ENCODE results near the gene ENHO. TPM values are rescaled to one million over a fixed set of nuclear protein-coding genes. Genes with fewer than 3 reads are reported as not detected.

ENHO gene
- total and polyA plus RNA-seq, 2 experiments from 2014 or later, result 13.8 to 19.7 TPM

GRCh38 chr9:34544035-34544434, 21.2 kb upstream of the ENHO start:
- ATAC-seq (no peak), DNase-seq (ENCODE audit: low spot score) (no peak)
- Mint-ChIP-seq H3K27me3 (ENCODE audit: insufficient read depth, low read depth, poor library complexity) (peaks cover 2% of the 10 kb centered on the region), H3K4me3 (no peak overlapping the region), H3K9me3 (no peaks in the 10 kb centered on the region; the same call in 2 of the 3 replicates), H3K4me1 (no peaks in the 10 kb centered on the region), H3K36me3 (ENCODE audit: low read depth) (no peaks in the 10 kb centered on the region), H3K27ac (no peak overlapping the region)
- no peak for TF ChIP-seq STAT1 (IDR thresholded peaks at IDR 0.05; ENCODE audit: unreplicated experiment)
- H4K20me1 ChIP-seq (replicated peaks; ENCODE audit: insufficient read depth), result no peaks in the 10 kb centered on the region
- H3F3A ChIP-seq (replicated peaks; ENCODE audit: low read depth), result no peaks in the 10 kb centered on the region
- H3K36me3 ChIP-seq (ENCODE audit: insufficient read depth), result no peaks in the 10 kb centered on the region
- no peaks in the 10 kb centered on the region for H3K9me2 ChIP-seq (ENCODE audit: insufficient read depth)
- H3K27me3 ChIP-seq (ENCODE audit: insufficient read depth), result no peaks in the 10 kb centered on the region
- H3K79me2 ChIP-seq (replicated peaks; ENCODE audit: insufficient read depth), result no peaks in the 10 kb centered on the region
- no peak overlapping the region for H3K4me2 ChIP-seq
- H3K27ac ChIP-seq (ENCODE audit: low read depth), result no peak overlapping the region
- no peak overlapping the region for H3K4me3 ChIP-seq
- no peak overlapping the region for H2AFZ ChIP-seq
- no peaks in the 10 kb centered on the region for H3K4me1 ChIP-seq (ENCODE audit: insufficient read depth)

- no peak for DNase-seq (ENCODE audit: low spot score)
- H3K4me1 Mint-ChIP-seq, result peaks cover 4% of the 10 kb centered on the region; the same call in 2 of the 3 replicates
- Histone ChIP-seq H2AFZ (no peak overlapping the region), H3K9me2 (ENCODE audit: insufficient read depth) (no peaks in the 10 kb centered on the region), H3K27ac (ENCODE audit: low read depth) (no peak overlapping the region), H3K36me3 (ENCODE audit: insufficient read depth) (no peaks in the 10 kb centered on the region), H3K4me1 (ENCODE audit: insufficient read depth) (no peaks in the 10 kb centered on the region), H3F3A (replicated peaks; ENCODE audit: low read depth) (no peaks in the 10 kb centered on the region), H3K4me2 (no peak overlapping the region), H3K27me3 (ENCODE audit: insufficient read depth) (no peaks in the 10 kb centered on the region), H4K20me1 (replicated peaks; ENCODE audit: insufficient read depth) (no peaks in the 10 kb centered on the region), H3K4me3 (no peak overlapping the region), H3K79me2 (replicated peaks; ENCODE audit: insufficient read depth) (no peaks in the 10 kb centered on the region)
- TF ChIP-seq STAT1 (IDR thresholded peaks at IDR 0.05; ENCODE audit: unreplicated experiment) (no peak), EZH2 (IDR thresholded peaks at IDR 0.05; ENCODE audit: low read depth, unreplicated experiment) (no peak)
- H3K36me3 Mint-ChIP-seq (ENCODE audit: low read depth), result no peaks in the 10 kb centered on the region
- no peaks in the 10 kb centered on the region; the same call in 2 of the 3 replicates for H3K9me3 Mint-ChIP-seq
- ATAC-seq, result no peak
- no peak overlapping the region for H3K4me3 Mint-ChIP-seq
- H3K27me3 Mint-ChIP-seq (ENCODE audit: insufficient read depth, low read depth, poor library complexity), result peaks cover 1% of the 10 kb centered on the region
- no peak overlapping the region for H3K27ac Mint-ChIP-seq
Measured at GRCh38 chr9:34541540-34541939, 18.8 kb upstream of the ENHO start.

GRCh38 chr9:34540827-34541226, 18.0 kb upstream of the ENHO start:
- no peak for ATAC-seq
- no peak overlapping the region for H3K4me3 ChIP-seq
- no peak for DNase-seq (ENCODE audit: low spot score)
- TF ChIP-seq ZNF331 (CRISPR knock-in tag; IDR thresholded peaks at IDR 0.05; ENCODE audit: low read depth) (no peak), ZNF462 (CRISPR knock-in tag; IDR thresholded peaks at IDR 0.05) (no peak), ETS1 (IDR thresholded peaks at IDR 0.05) (no peak), EZH2phosphoT487 (IDR thresholded peaks at IDR 0.05; ENCODE audit: unreplicated experiment) (no peak)

More at GRCh38 chr9:34540827-34541226, 18.0 kb upstream of the ENHO start:
- Histone ChIP-seq H3K36me3 (ENCODE audit: insufficient read depth) (no peaks in the 10 kb centered on the region), H3K27ac (ENCODE audit: low read depth) (no peak overlapping the region), H3K4me2 (no peak overlapping the region), H3K4me1 (ENCODE audit: insufficient read depth) (no peaks in the 10 kb centered on the region), H3K27me3 (ENCODE audit: insufficient read depth) (no peaks in the 10 kb centered on the region), H2AFZ (no peak overlapping the region), H3K9me2 (ENCODE audit: insufficient read depth) (no peaks in the 10 kb centered on the region), H3K79me2 (replicated peaks; ENCODE audit: insufficient read depth) (no peaks in the 10 kb centered on the region), H4K20me1 (replicated peaks; ENCODE audit: insufficient read depth) (no peaks in the 10 kb centered on the region), H3F3A (replicated peaks; ENCODE audit: low read depth) (no peaks in the 10 kb centered on the region)
- H3K4me3 Mint-ChIP-seq, result no peak overlapping the region
- peaks cover 1% of the 10 kb centered on the region for H3K27me3 Mint-ChIP-seq (ENCODE audit: insufficient read depth, low read depth, poor library complexity)
- H3K9me3 Mint-ChIP-seq, result no peaks in the 10 kb centered on the region; the same call in 2 of the 3 replicates
- H3K36me3 Mint-ChIP-seq (ENCODE audit: low read depth), result no peaks in the 10 kb centered on the region
- H3K27ac Mint-ChIP-seq, result no peak overlapping the region
- peaks cover 4% of the 10 kb centered on the region; the same call in 2 of the 3 replicates for H3K4me1 Mint-ChIP-seq

Data from GM23338 (cell line).